Gastrocnemius medialis (tissue), 4 donors: ENCODE results near the gene RPS6KA4. TPM values are rescaled to one million over a fixed set of nuclear protein-coding genes. Genes with fewer than 3 reads are reported as not detected.
A peak's percentile ranks its signal among the peaks of the same experiment; 100 is the strongest.

Experiments used
- ATAC-seq, 2 donors: fragments of 150-250 bp; one replicate each; pipeline ENCODE4 v1.9.1; 2016
- DNase-seq, 2 donors: peaks; one replicate each; pipeline ENCODE4 v3.0.0-alpha.2; 2019
- H3K27ac ChIP-seq, 4 donors: fragments of 200-600 bp; sonication (generic); 1 replicate in 1 of 4; 2 replicates in 3 of 4; pipeline ENCODE4 v1.5.1; 2016 to 2018; ENCODE audit warnings: mild to moderate bottlenecking in 2 of 4, moderate library complexity in 1 of 4
- H3K27me3 ChIP-seq, 3 donors: fragments of 200-600 bp; sonication (generic) in 2 of 3; 1 replicate in 1 of 3; 2 replicates in 2 of 3; pipeline versions ENCODE4 v1.5.1 to v1.6.0; 2016 to 2019; ENCODE audit warnings: mild to moderate bottlenecking in 1 of 3, moderate library complexity in 1 of 3
- H3K36me3 ChIP-seq, 2 donors: fragments of 200-600 bp; sonication (generic) in 1 of 2; one replicate each; pipeline ENCODE4 v1.5.1; 2017 to 2018
- H3K4me1 ChIP-seq, 2 donors: fragments of 200-600 bp; sonication (generic) in 1 of 2; one replicate each; pipeline ENCODE4 v1.5.1; 2016 to 2017; ENCODE audit warnings: mild to moderate bottlenecking in 2 of 2
- H3K4me3 ChIP-seq, 4 donors: fragments of 200-600 bp; sonication (generic) in 3 of 4; 1 replicate in 1 of 4; 2 replicates in 3 of 4; pipeline ENCODE4 v1.5.1; 2016 to 2019; ENCODE audit warnings: mild to moderate bottlenecking in 2 of 4
- H3K9me3 ChIP-seq, 3 donors: fragments of 200-600 bp; sonication (generic) in 2 of 3; 1 replicate in 1 of 3; 2 replicates in 2 of 3; pipeline ENCODE4 v1.5.1; 2016 to 2019
- POLR2A ChIP-seq, 2 donors: fragments of 450-650 bp; IDR thresholded peaks; one replicate each; pipeline ENCODE4 v1.6.1; 2017; ENCODE audit warnings: antibody characterized with exemption in 2 of 2, mild to moderate bottlenecking in 2 of 2, moderate library complexity in 2 of 2
- in situ Hi-C, 4 donors: fragments of 200-750 bp; cut with MboI; loops; one replicate each; pipeline versions ENCODE4 v1.15.0 to v1.8.0; 2017; ENCODE audit warnings: low sequenced_read_pairs in 4 of 4
- intact Hi-C: fragments of 100-400 bp; cut with DNase I; formaldehyde crosslinking; loops from one replicate; pipeline ENCODE4 v1.15.1; 2023; ENCODE audit warnings: low total_unique reads
- total RNA-seq, 4 donors: library from RNA; depleted of rRNA; stranded (reverse); fragments of >200 nt; gene quantifications; one replicate each; pipeline versions ENCODE4 v1.1.0 to v1.2.3, GENCODE V29; 2016
- TF ChIP-seq, protein P1 (sequence below), 5 experiments: fragments of 450-650 bp in 3 of 5; fragments of 200-600 bp in 2 of 5; sonication (generic) in 2 of 5; IDR thresholded peaks in 4 of 5; conservative IDR thresholded peaks in 1 of 5; 1 replicate in 4 of 5; 2 replicates in 1 of 5; pipeline ENCODE4 v1.5.1; 2016 to 2019; ENCODE audit warnings: antibody characterized with exemption in 5 of 5, mild to moderate bottlenecking in 3 of 5, moderate library complexity in 3 of 5

Gene RPS6KA4
- total RNA-seq, 4 donors from 2014 or later = 16.6 to 27.0 (median 17.2) TPM

DNA sequence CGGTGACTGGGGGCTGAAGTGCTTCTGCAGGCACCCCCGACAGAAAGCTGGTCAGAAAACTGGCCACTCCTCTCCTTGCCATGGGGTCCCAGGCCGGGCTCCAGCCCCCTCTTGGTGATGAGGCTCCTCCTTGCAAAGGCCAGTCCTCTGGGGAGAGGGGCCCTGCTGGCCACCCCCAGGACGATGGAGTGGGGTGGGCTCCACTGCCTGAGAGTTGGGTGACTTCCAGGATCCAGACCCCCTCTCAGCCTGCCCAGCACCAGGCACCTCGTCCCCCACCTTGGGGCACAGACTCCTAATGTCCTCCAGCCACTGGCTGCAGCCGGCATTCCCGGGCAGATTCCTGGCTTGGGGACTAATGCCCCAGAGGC, 441 bp upstream of the RPS6KA4 start:
- H3K4me1 ChIP-seq = peaks cover 5 to 26% of the 10 kb centered on the region in 2 donors

DNA sequence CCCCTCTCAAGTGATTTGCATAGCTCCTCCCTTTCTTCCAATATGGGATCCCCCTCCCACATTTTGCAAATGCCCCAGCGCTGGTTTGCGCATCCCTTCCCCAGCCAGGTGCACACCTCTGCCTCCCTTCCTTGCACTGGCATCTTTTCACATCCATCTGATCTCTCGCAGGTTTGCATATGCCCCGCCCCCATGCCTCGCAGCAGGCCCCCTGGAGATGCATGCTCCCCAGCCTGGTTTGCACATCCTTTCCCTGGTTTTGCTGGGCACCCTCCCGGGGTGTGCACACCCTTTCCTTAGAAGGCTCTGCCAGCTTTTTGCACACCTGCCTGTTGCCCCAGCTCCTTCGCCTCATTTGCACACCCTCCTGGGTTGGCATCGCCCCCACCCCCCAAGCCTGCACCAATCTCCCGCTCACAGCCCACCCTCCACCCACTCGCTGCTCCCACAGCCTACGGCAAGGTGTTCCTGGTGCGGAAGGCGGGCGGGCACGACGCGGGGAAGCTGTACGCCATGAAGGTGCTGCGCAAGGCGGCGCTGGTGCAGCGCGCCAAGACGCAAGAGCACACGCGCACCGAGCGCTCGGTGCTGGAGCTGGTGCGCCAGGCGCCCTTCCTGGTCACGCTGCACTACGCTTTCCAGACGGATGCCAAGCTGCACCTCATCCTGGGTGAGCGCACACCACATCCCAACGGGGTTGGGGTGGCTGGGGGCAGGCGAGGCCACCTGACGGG, 917 bp downstream of the RPS6KA4 start:
- Histone ChIP-seq H3K9me3 (no peaks in the 10 kb centered on the region), H3K4me3 (peak overlapping the region; percentile 60 to 84 (median 68)), H3K27me3 (no peaks in the 10 kb centered on the region), H3K27ac (peak overlapping the region in 1 of 4 donors; percentile 91), H3K4me1 (peaks cover 5 to 26% of the 10 kb centered on the region in 2 donors), H3K36me3 (peaks cover 0 to 42% of the 10 kb centered on the region in 2 donors)
- in situ Hi-C loops = no loop called here
- DNase-seq = no peak
- TF ChIP-seq POLR2A (IDR thresholded peaks at IDR 0.05) = no peak
- TF ChIP-seq, protein P1, sequence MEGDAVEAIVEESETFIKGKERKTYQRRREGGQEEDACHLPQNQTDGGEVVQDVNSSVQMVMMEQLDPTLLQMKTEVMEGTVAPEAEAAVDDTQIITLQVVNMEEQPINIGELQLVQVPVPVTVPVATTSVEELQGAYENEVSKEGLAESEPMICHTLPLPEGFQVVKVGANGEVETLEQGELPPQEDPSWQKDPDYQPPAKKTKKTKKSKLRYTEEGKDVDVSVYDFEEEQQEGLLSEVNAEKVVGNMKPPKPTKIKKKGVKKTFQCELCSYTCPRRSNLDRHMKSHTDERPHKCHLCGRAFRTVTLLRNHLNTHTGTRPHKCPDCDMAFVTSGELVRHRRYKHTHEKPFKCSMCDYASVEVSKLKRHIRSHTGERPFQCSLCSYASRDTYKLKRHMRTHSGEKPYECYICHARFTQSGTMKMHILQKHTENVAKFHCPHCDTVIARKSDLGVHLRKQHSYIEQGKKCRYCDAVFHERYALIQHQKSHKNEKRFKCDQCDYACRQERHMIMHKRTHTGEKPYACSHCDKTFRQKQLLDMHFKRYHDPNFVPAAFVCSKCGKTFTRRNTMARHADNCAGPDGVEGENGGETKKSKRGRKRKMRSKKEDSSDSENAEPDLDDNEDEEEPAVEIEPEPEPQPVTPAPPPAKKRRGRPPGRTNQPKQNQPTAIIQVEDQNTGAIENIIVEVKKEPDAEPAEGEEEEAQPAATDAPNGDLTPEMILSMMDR (IDR thresholded peaks at IDR 0.05 in 4 of 5, conservative IDR thresholded peaks at IDR 0.05 in 1 of 5) = no peak
- intact Hi-C loops = no loop called here
- no peak for ATAC-seq

More for the DNA sequence above, 441 bp upstream of the RPS6KA4 start:
- Histone ChIP-seq H3K36me3 (peaks cover 0 to 34% of the 10 kb centered on the region in 2 donors), H3K4me3 (peak overlapping the region; percentile 60 to 84 (median 68)), H3K9me3 (no peaks in the 10 kb centered on the region), H3K27ac (peak overlapping the region; percentile 80 to 91 (median 86)), H3K27me3 (no peaks in the 10 kb centered on the region)
- intact Hi-C loops (no loop called here), in situ Hi-C loops (no loop called here)
- DNase-seq (peak in 1 of 2 donors; percentile 25), ATAC-seq (peak in 1 of 2 donors; percentile 57)
- no peak for TF ChIP-seq POLR2A (IDR thresholded peaks at IDR 0.05)
- TF ChIP-seq, protein P1 (IDR thresholded peaks at IDR 0.05 in 4 of 5, conservative IDR thresholded peaks at IDR 0.05 in 1 of 5) = no peak

DNA sequence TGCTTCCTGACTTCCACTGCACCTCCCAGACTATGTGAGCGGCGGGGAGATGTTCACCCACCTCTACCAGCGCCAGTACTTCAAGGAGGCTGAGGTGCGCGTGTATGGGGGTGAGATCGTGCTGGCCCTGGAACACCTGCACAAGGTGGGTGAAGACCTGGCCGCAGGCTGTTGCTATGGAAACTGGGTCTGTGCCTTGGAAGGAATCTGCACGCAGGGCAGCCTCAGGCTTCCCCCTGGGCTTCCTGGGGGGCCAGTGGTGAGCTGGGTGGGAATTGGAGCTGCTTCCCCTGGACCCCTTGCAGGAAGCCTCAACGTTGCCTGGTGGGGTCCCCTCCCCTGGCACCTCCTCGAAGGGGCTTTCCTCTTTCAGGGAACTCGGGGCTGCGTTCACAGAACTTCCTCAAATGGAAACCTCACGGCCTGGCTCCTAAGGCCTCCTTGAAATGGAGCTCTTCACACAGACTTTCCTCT, 1.5 kb downstream of the RPS6KA4 start:
- intact Hi-C loops = no loop called here
- Histone ChIP-seq H3K4me1 (peaks cover 5 to 23% of the 10 kb centered on the region in 2 donors), H3K9me3 (no peaks in the 10 kb centered on the region), H3K36me3 (peaks cover 0 to 47% of the 10 kb centered on the region in 2 donors), H3K27ac (no peak overlapping the region), H3K4me3 (no peak overlapping the region), H3K27me3 (no peaks in the 10 kb centered on the region)
- no peak for ATAC-seq
- DNase-seq = no peak
- in situ Hi-C loops = no loop called here
- no peak for TF ChIP-seq POLR2A (IDR thresholded peaks at IDR 0.05)
- TF ChIP-seq, protein P1 (IDR thresholded peaks at IDR 0.05 in 4 of 5, conservative IDR thresholded peaks at IDR 0.05 in 1 of 5) = no peak

DNA sequence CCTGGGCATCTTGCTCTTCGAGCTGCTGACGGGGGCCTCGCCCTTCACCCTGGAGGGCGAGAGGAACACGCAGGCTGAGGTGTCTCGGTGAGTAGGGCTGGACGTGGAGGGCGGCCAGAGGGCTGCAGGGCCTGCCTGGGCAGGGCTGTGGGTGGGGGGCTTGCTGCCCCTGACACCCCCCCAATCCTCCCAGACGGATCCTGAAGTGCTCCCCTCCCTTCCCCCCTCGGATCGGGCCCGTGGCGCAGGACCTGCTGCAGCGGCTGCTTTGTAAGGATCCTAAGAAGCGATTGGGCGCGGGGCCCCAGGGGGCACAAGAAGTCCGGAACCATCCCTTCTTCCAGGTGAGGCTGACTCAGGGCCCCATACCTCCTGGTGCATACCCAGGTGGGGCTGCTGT, 2.7 kb downstream of the RPS6KA4 start:
- H3K27ac ChIP-seq = no peak overlapping the region
- H3K9me3 ChIP-seq = no peaks in the 10 kb centered on the region
- intact Hi-C loops (no loop called here), in situ Hi-C loops (no loop called here)
- peaks cover 5 to 19% of the 10 kb centered on the region in 2 donors for H3K4me1 ChIP-seq
- H3K27me3 ChIP-seq = no peaks in the 10 kb centered on the region
- TF ChIP-seq, protein P1 (IDR thresholded peaks at IDR 0.05 in 4 of 5, conservative IDR thresholded peaks at IDR 0.05 in 1 of 5) = no peak
- TF ChIP-seq POLR2A (IDR thresholded peaks at IDR 0.05) = no peak
- no peak overlapping the region for H3K4me3 ChIP-seq
- peaks cover 0 to 58% of the 10 kb centered on the region in 2 donors for H3K36me3 ChIP-seq
- DNase-seq (no peak), ATAC-seq (no peak)
